Ovary (tissue), 9 donors: ENCODE measurements around the gene CCNJL. TPM values are rescaled to one million over a fixed set of nuclear protein-coding genes. Genes with fewer than 3 reads are reported as not detected.

Source experiments
- DNase-seq, 5 donors: peaks; one replicate each; pipeline ENCODE4 v3.0.0-alpha.2; 2019 to 2020
- H3K27ac ChIP-seq, 2 donors: fragments of 200-600 bp; one replicate each; pipeline versions ENCODE4 v1.5.1 to v1.8.0; 2019 to 2022
- H3K27me3 ChIP-seq: fragments of 200-600 bp; one replicate; pipeline ENCODE4 v1.8.0; 2022
- H3K36me3 ChIP-seq: fragments of 200-600 bp; sonication (generic); one replicate; pipeline ENCODE4 v1.5.1; 2019
- H3K4me1 ChIP-seq: one replicate; pipeline ENCODE4 v1.8.1; 2013; ENCODE audit warnings: mild to moderate bottlenecking, moderate library complexity; ENCODE audit not compliant: insufficient read depth
- H3K4me3 ChIP-seq: fragments of 200-600 bp; sonication (generic); one replicate; pipeline ENCODE4 v1.5.1; 2017
- H3K9me3 ChIP-seq, 2 donors: fragments of 200-600 bp in 1 of 2; sonication (generic) in 1 of 2; one replicate each; pipeline versions ENCODE4 v1.5.1 to v1.8.1; 2013 to 2019; ENCODE audit warnings: mild to moderate bottlenecking in 1 of 2, moderate library complexity in 1 of 2
- EP300 ChIP-seq: sonication (generic); formaldehyde crosslinking; IDR thresholded peaks from one replicate; pipeline ENCODE4 v1.6.1; 2017; ENCODE audit warnings: antibody characterized with exemption
- POLR2A ChIP-seq: fragments of 450-650 bp; IDR thresholded peaks from one replicate; pipeline ENCODE4 v1.6.1; 2017; ENCODE audit warnings: antibody characterized with exemption, mild to moderate bottlenecking, moderate library complexity
- WGBS, 3 donors: extraction: QIAGEN DNeasy Blood & Tissue Kit in 1 of 3; methylation state at CpG; one replicate each; pipeline versions ENCODE4 v1.1.5 to v1.1.7; 2013 to 2017; 5-methylcytosine and 5-hydroxymethylcytosine counted together
- intact Hi-C, 4 donors: fragments of 100-400 bp; cut with DNase I; formaldehyde crosslinking; loops; one replicate each; pipeline versions ENCODE4 v1.11.0 to v1.15.1; 2022 to 2023
- polyA plus RNA-seq, 2 donors: library from polyadenylated mRNA; stranded (reverse); fragments of 200-250 nt in 1 of 2; fragments of 350-450 nt in 1 of 2; fragmentation: Illumina TruSeq in 1 of 2; extraction: RNeasy Lipid Tissue Mini Kit (QIAGEN cat#74804) in 1 of 2; gene quantifications; one replicate each; pipeline ENCODE4 v1.2.3, GENCODE V29; 2013 to 2014
- total RNA-seq, 7 donors: library from RNA; depleted of rRNA in 2 of 7; stranded (reverse); fragments of >200 nt in 2 of 7; fragmentation: NEBNext Ultra II Directional in 3 of 7; extraction: Animal tissue kit (Norgen Biotek cat#: 25700) in 3 of 7; gene quantifications; one replicate each; pipeline versions ENCODE4 v1.1.0 to v1.2.4, GENCODE V29; 2016 to 2023
- TF ChIP-seq, protein P1 (sequence below), 3 donors: fragments of 450-650 bp in 2 of 3; fragments of 200-600 bp in 1 of 3; IDR thresholded peaks; one replicate each; pipeline versions ENCODE4 v1.5.1 to v1.8.0; 2016 to 2022; ENCODE audit warnings: antibody characterized with exemption in 3 of 3, mild to moderate bottlenecking in 1 of 3
- donor health status: DM: no; HTN: no; CAD: no; lungs with moderate emphysema.
- donor health status: DM: no; HTN: no; CAD: no.
- donor health status: Bipolar disorder and iron deficiency.
- donor health status: DM: yes; HTN: yes; CAD: no.
- donor health status: DM: no; HTN: no; CAD: no.
- donor health status: DM: yes; HTN: yes; CAD: no.

Gene CCNJL
- total and polyA plus RNA-seq, 9 donors = 3.4 to 11.8 (median 6.3) TPM

DNA sequence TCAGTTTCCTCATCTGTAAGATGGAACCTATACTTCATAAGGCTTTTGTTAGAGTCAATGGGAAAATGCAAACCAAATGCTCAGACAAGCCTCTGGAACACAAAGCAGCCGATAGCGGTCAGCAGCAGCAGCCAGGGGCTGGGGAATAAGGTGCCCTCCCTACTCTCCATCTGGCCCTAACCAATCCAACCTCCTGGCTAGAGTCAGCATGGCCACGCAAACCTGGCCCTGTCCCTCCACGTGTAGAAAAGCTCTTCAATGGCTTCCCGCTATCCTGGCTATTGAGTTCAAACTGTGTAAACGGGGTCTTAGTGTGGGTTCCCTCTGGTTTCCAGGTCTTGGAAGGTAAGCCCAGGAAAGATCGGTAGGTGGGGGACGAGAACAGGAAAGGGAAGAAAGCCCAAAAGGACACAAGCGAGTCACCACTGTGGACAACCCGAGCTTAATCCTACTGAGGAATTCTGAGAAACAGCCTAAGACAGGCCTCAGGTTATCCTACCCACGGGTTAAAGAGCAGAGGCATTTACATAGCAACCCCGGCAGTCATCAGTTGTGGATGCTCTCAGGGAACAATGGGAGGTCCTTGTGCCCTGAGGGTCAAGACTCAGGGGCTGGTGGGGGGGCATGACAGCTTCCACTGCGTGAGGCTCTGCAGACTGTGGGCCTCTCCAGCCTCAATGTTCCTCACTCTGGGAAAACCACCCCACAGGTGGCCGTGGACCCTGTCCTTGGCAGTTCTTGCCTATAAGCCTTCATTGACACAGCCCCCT, 52.2 kb downstream of the CCNJL start:
- Histone ChIP-seq H3K9me3 (no peaks in the 10 kb centered on the region), H3K27ac (peak overlapping the region in 1 of 2 donors; percentile 22), H3K4me3 (no peak overlapping the region), H3K4me1 (peaks cover 16% of the 10 kb centered on the region), H3K27me3 (no peaks in the 10 kb centered on the region), H3K36me3 (no peaks in the 10 kb centered on the region)
- TF ChIP-seq EP300 = no peak
- TF ChIP-seq, protein P1, sequence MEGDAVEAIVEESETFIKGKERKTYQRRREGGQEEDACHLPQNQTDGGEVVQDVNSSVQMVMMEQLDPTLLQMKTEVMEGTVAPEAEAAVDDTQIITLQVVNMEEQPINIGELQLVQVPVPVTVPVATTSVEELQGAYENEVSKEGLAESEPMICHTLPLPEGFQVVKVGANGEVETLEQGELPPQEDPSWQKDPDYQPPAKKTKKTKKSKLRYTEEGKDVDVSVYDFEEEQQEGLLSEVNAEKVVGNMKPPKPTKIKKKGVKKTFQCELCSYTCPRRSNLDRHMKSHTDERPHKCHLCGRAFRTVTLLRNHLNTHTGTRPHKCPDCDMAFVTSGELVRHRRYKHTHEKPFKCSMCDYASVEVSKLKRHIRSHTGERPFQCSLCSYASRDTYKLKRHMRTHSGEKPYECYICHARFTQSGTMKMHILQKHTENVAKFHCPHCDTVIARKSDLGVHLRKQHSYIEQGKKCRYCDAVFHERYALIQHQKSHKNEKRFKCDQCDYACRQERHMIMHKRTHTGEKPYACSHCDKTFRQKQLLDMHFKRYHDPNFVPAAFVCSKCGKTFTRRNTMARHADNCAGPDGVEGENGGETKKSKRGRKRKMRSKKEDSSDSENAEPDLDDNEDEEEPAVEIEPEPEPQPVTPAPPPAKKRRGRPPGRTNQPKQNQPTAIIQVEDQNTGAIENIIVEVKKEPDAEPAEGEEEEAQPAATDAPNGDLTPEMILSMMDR (IDR thresholded peaks at IDR 0.05) = no peak
- no peak for TF ChIP-seq POLR2A
- 84 to 91% (median 91%) methylated on average over 14 of the region's 14 CpGs for WGBS, 3 donors
- intact Hi-C loops = no loop called here
- peak in 1 of 5 donors; percentile 14 for DNase-seq

DNA sequence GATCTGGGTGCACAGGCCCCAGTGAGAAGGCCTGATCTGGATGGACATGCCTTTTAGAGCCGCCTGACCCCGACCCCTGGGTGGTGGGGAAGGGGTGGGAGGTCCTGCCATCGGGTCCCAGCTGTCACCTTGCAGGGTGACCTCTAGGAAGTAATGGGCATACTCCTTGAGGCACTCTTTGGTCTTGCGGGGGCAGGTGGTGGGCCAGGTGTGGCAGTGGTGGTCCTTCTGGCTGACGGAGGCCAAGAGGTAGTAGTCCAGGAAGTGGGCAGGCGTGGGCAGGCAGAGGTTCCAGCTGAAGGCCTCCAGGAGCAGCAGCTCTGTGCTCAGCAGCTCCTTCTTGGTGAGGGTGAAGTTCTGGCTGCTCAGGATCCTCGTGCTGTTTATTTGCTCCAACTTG, 53.0 kb downstream of the CCNJL start:
- Histone ChIP-seq H3K4me3 (no peak overlapping the region), H3K27ac (no peak overlapping the region), H3K4me1 (peaks cover 16% of the 10 kb centered on the region), H3K9me3 (no peaks in the 10 kb centered on the region), H3K36me3 (no peaks in the 10 kb centered on the region), H3K27me3 (no peaks in the 10 kb centered on the region)
- no peak for DNase-seq
- TF ChIP-seq, protein P1 (IDR thresholded peaks at IDR 0.05) = no peak
- TF ChIP-seq POLR2A (no peak), EP300 (no peak)
- WGBS, 3 donors = 91 to 95% (median 93%) methylated on average over 7 of the region's 7 CpGs
- intact Hi-C loops = no loop called here

DNA sequence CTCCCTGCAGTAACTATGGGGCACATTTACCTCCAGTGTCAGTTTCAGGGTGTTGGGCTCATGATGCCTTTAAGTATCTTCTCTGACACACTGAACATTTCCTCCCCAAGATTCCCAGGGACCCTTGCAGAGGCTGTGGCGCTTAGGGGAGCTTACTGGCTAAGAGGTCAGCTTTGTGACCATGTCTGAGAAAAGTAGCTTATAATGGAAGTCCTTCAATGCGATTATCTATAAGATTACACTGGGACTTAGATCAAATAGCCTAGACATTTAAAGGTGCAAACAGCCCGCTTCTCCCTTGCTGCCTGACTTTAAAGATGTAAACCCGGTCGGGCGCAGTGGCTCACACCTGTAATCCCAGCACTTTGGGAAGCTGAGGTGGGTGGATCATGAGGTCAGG, 57.7 kb downstream of the CCNJL start:
- WGBS, 3 donors = 96 to 98% (median 97%) methylated on average over 6 of the region's 6 CpGs

DNA sequence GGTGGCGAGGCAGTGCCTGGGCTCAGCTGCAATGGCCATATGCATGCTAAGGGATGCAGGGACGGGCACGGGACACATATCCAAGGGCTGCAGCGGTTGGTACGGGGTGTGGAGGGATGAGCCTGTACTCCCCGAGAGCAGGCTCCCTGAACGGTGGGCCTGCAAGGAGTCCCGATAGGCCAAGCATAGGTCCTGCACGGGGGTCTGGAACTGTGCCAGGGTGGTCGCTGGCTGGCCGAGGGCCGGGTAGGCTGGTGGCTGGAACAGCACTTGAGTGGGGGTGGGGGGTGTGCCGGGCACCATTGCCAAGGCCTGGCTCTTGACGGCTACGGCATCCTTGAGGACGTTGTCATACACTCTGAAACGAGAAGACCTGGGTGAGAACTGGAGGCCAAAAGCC, 58.9 kb downstream of the CCNJL start:
- no peaks in the 10 kb centered on the region for H3K9me3 ChIP-seq
- 85 to 92% (median 89%) methylated on average over 15 to 17 of the region's 17 CpGs for WGBS, 3 donors
- no peaks in the 10 kb centered on the region for H3K36me3 ChIP-seq
- intact Hi-C loops = no loop called here
- no peaks in the 10 kb centered on the region for H3K4me1 ChIP-seq
- TF ChIP-seq POLR2A (no peak), EP300 (no peak)
- TF ChIP-seq, protein P1 (IDR thresholded peaks at IDR 0.05) = no peak
- DNase-seq = no peak
- H3K27me3 ChIP-seq = no peaks in the 10 kb centered on the region
- H3K4me3 ChIP-seq = no peak overlapping the region
- no peak overlapping the region for H3K27ac ChIP-seq

More for the DNA sequence above, 57.7 kb downstream of the CCNJL start:
- no peak for DNase-seq
- no peak overlapping the region for H3K4me3 ChIP-seq
- no peaks in the 10 kb centered on the region for H3K9me3 ChIP-seq
- intact Hi-C loops = no loop called here
- TF ChIP-seq POLR2A (no peak), EP300 (no peak)
- TF ChIP-seq, protein P1 (IDR thresholded peaks at IDR 0.05) = no peak
- no peak overlapping the region for H3K27ac ChIP-seq
- no peaks in the 10 kb centered on the region for H3K36me3 ChIP-seq
- H3K27me3 ChIP-seq = no peaks in the 10 kb centered on the region
- no peaks in the 10 kb centered on the region for H3K4me1 ChIP-seq
